Caco-2 (cell line): Measurements from ENCODE around the gene DEFB110. TPM values are rescaled to one million over a fixed set of nuclear protein-coding genes. Genes with fewer than 3 reads are reported as not detected.

Experiments
- Bru-seq: library from RNA; stranded (reverse); fragments of 400-500 nt; gene quantifications from one replicate; lab custom pipeline; 2021; lab: Mats Ljungman, UMichigan
- BruChase-seq, 2 experiments: library from RNA; stranded (reverse); fragments of 400-500 nt; gene quantifications; one replicate each; lab custom pipeline; 2021; lab: Mats Ljungman, UMichigan
- BruUV-seq: library from RNA; stranded (reverse); fragments of 400-500 nt; replicated peaks from 2 replicates; lab custom pipeline; 2021; lab: Mats Ljungman, UMichigan
- CTCF ChIA-PET: fragments of 300-600 bp; sonication (Branson Sonifier 250); formaldehyde crosslinking; loops from one replicate; lab custom pipeline; 2022; ENCODE audit warnings: antibody characterized with exemption; lab: Charles Lee
- POLR2A ChIA-PET: fragments of 300-600 bp; sonication (Branson Sonifier 250); formaldehyde crosslinking; loops from one replicate; lab custom pipeline; 2022; ENCODE audit warnings: antibody characterized with exemption; lab: Charles Lee
- DNase-seq, 2 experiments: peaks; one replicate each; pipeline versions ENCODE4 v3.0.0 to v3.0.0-alpha.2; 2020 to 2022
- H3K27me3 ChIP-seq: replicated peaks from 2 replicates; pipeline ENCODE4 v1.6.0; 2011; ENCODE audit warnings: low read length; ENCODE audit not compliant: control insufficient read depth, insufficient read depth
- H3K36me3 ChIP-seq: 2 replicates; pipeline ENCODE4 v1.5.1; 2011; ENCODE audit warnings: low read length; ENCODE audit not compliant: control insufficient read depth, insufficient read depth
- H3K4me1 ChIP-seq: fragments of 250-450 bp; sonication (Bioruptor Pico); 2 replicates; pipeline ENCODE4 v1.5.1; 2020; ENCODE audit warnings: mild to moderate bottlenecking
- H3K4me3 ChIP-seq: 2 replicates; pipeline ENCODE4 v1.5.1; 2011; ENCODE audit warnings: low read depth, mild to moderate bottlenecking, control low read depth, low read length
- H3K9me3 ChIP-seq: fragments of 250-450 bp; sonication (Bioruptor Pico); 2 replicates; pipeline ENCODE4 v1.5.1; 2020; ENCODE audit warnings: mild to moderate bottlenecking, moderate library complexity
- H3K27ac Mint-ChIP-seq: one replicate; pipeline ENCODE4 v1.8.0; 2022; ENCODE audit warnings: mixed read lengths; ENCODE audit not compliant: unreplicated experiment
- H3K27me3 Mint-ChIP-seq: one replicate; pipeline ENCODE4 v1.8.0; 2022; ENCODE audit warnings: mixed read lengths; ENCODE audit not compliant: insufficient read depth, unreplicated experiment
- H3K36me3 Mint-ChIP-seq: one replicate; pipeline ENCODE4 v1.8.0; 2022; ENCODE audit warnings: mild to moderate bottlenecking, mixed read lengths; ENCODE audit not compliant: insufficient read depth, unreplicated experiment
- H3K4me1 Mint-ChIP-seq: one replicate; pipeline ENCODE4 v1.8.0; 2022; ENCODE audit warnings: low read depth, mixed read lengths; ENCODE audit not compliant: unreplicated experiment
- H3K4me3 Mint-ChIP-seq: one replicate; pipeline ENCODE4 v1.8.0; 2022; ENCODE audit warnings: mild to moderate bottlenecking, moderate library complexity, mixed read lengths; ENCODE audit not compliant: unreplicated experiment
- H3K9me3 Mint-ChIP-seq: one replicate; pipeline ENCODE4 v1.8.0; 2022; ENCODE audit warnings: mixed read lengths; ENCODE audit not compliant: unreplicated experiment
- intact Hi-C: fragments of 100-400 bp; cut with micrococcal nuclease; formaldehyde crosslinking; loops from one replicate; pipeline ENCODE4 v1.10.0; 2022; ENCODE audit not compliant: unreplicated experiment
- long read RNA-seq: library from polyadenylated mRNA; stranded (forward); transcript quantifications from one replicate; pipeline ENCODE4 v2.0.0, GENCODE V29; 2022
- total RNA-seq: library from RNA; stranded (reverse); gene quantifications from 2 replicates; pipeline ENCODE4 v1.2.3, GENCODE V29; 2022
- TF ChIP-seq, protein P1 (sequence below), 2 experiments: fragments of 200-600 bp in 1 of 2; IDR thresholded peaks; 1 replicate in 1 of 2; 2 replicates in 1 of 2; pipeline versions ENCODE4 v1.5.1 to v1.8.0; 2011 to 2022; ENCODE audit warnings: antibody characterized with exemption in 1 of 2, control low read depth in 1 of 2, inconsistent platforms in 1 of 2, low read depth in 1 of 2, low read length in 1 of 2, mild to moderate bottlenecking in 1 of 2, moderate library complexity in 1 of 2; ENCODE audit not compliant: insufficient read depth in 1 of 2, severe bottlenecking in 1 of 2, unreplicated experiment in 1 of 2

Gene DEFB110
- total RNA-seq (not detected in 2 replicates), Bru-seq, nascent RNA (not detected), BruChase-seq, experiment 1, labeled RNA remaining after a 2-hour chase (not detected), BruChase-seq, experiment 2, labeled RNA remaining after a 6-hour chase (not detected)
- long read RNA-seq: 0 reads

DNA sequence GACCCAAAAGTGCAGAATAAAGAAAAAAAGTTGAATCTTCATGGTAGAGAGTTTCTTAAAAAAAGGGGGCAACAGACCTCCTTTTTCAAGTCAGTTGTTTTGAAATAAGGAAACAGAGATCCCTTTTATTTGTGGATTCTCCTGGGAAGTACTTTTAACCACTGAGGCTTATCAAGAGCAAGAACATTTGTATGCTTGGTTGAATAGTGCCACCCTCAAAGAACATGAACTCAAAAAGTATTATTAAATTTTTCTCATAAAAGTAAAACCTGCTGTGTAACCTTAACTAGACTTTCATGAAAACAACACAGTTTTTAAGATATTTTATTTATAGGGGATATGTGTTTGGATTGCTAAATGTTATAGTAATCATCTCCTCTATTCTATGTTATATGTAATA lies at the start of gene DEFB110:
TSS of gene DEFB110 (minus strand) at position 101 of the 400 bp plus-strand sequence. CDS start at position 42, 59 bp downstream.
- no peaks in the 10 kb centered on the region for H3K4me1 Mint-ChIP-seq
- H3K4me1 ChIP-seq: no peaks in the 10 kb centered on the region
- no peaks in the 10 kb centered on the region for H3K9me3 ChIP-seq
- H3K27me3 Mint-ChIP-seq: no peaks in the 10 kb centered on the region
- H3K4me3 ChIP-seq: no peak within 1 kb of the TSS
- TF ChIP-seq, protein P1, sequence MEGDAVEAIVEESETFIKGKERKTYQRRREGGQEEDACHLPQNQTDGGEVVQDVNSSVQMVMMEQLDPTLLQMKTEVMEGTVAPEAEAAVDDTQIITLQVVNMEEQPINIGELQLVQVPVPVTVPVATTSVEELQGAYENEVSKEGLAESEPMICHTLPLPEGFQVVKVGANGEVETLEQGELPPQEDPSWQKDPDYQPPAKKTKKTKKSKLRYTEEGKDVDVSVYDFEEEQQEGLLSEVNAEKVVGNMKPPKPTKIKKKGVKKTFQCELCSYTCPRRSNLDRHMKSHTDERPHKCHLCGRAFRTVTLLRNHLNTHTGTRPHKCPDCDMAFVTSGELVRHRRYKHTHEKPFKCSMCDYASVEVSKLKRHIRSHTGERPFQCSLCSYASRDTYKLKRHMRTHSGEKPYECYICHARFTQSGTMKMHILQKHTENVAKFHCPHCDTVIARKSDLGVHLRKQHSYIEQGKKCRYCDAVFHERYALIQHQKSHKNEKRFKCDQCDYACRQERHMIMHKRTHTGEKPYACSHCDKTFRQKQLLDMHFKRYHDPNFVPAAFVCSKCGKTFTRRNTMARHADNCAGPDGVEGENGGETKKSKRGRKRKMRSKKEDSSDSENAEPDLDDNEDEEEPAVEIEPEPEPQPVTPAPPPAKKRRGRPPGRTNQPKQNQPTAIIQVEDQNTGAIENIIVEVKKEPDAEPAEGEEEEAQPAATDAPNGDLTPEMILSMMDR (IDR thresholded peaks at IDR 0.05; ENCODE audit: insufficient read depth in 1 of 2, low read depth in 1 of 2, low read length in 1 of 2, severe bottlenecking in 1 of 2, unreplicated experiment in 1 of 2): no peak
- H3K27me3 ChIP-seq: no peaks in the 10 kb centered on the region
- CTCF ChIA-PET: no interaction called here
- no peak within 1 kb of the TSS for H3K4me3 Mint-ChIP-seq
- H3K36me3 Mint-ChIP-seq: no peaks in the 10 kb centered on the region
- no peaks in the 10 kb centered on the region for H3K36me3 ChIP-seq
- no peak for DNase-seq
- no peak within 1 kb of the TSS for H3K27ac Mint-ChIP-seq
- no peaks in the 10 kb centered on the region for H3K9me3 Mint-ChIP-seq
- BruUV-seq: no TSS peak
- intact Hi-C loops: no loop called here
- POLR2A ChIA-PET: no interaction called here

DNA sequence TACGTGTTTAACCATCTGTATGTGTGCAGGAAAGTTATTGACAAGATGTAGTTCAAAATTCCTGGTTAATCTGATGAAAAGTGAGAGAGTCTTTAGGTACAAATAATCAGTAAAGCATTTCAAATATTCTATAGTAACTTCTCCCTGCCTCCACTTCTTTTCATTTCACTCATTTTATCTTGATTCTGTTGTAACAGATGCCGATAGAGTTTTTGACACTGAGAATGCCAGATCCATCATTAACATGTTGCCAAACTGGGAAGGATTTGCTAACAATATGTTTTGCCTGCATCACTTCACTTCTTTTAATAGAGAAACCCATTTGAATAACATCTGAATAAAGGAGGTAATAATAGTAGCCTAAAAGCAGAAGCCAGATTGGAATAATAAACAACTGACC lies 48.3 kb upstream of the DEFB110 start:
- CTCF ChIA-PET: no interaction called here
- H3K9me3 Mint-ChIP-seq: no peaks in the 10 kb centered on the region
- no peak overlapping the region for H3K4me3 ChIP-seq
- intact Hi-C loops: no loop called here
- POLR2A ChIA-PET: no interaction called here
- TF ChIP-seq, protein P1 (IDR thresholded peaks at IDR 0.05; ENCODE audit: insufficient read depth in 1 of 2, low read depth in 1 of 2, low read length in 1 of 2, severe bottlenecking in 1 of 2, unreplicated experiment in 1 of 2): no peak
- no peaks in the 10 kb centered on the region for H3K27me3 ChIP-seq
- no peak for DNase-seq
- no peak overlapping the region for H3K4me3 Mint-ChIP-seq
- no peaks in the 10 kb centered on the region for H3K36me3 ChIP-seq
- no peaks in the 10 kb centered on the region for H3K9me3 ChIP-seq
- H3K4me1 ChIP-seq: no peaks in the 10 kb centered on the region
- H3K4me1 Mint-ChIP-seq: no peaks in the 10 kb centered on the region
- no peaks in the 10 kb centered on the region for H3K36me3 Mint-ChIP-seq
- no TSS peak for BruUV-seq
- H3K27me3 Mint-ChIP-seq: peaks cover 8% of the 10 kb centered on the region
- H3K27ac Mint-ChIP-seq: no peak overlapping the region

DNA sequence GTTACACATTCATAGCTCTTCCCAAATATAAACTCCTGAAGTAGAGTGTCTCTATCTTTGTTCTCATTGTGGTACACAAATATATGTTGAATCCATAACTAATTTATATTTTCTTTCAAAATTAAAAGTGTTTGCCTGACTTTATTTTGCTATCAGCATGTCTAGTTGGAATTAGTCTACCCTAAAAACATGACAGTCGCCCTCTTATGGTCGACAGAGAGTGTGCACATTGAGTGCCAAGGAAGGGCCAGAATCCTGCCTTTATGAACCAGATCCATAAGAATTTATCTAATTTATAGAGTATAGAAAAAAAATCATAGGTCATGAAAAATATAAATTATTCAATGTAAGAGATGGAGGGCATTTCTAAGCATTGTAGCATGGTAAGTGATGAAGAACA lies 40.3 kb upstream of the DEFB110 start:
- no peaks in the 10 kb centered on the region for H3K9me3 ChIP-seq
- BruUV-seq: no TSS peak
- POLR2A ChIA-PET: no interaction called here
- H3K27me3 ChIP-seq: no peaks in the 10 kb centered on the region
- no peaks in the 10 kb centered on the region for H3K36me3 ChIP-seq
- no peaks in the 10 kb centered on the region for H3K9me3 Mint-ChIP-seq
- no peaks in the 10 kb centered on the region for H3K4me1 Mint-ChIP-seq
- no peak overlapping the region for H3K4me3 ChIP-seq
- no peaks in the 10 kb centered on the region for H3K36me3 Mint-ChIP-seq
- CTCF ChIA-PET: no interaction called here
- H3K4me1 ChIP-seq: no peaks in the 10 kb centered on the region
- H3K4me3 Mint-ChIP-seq: no peak overlapping the region
- H3K27ac Mint-ChIP-seq: no peak overlapping the region
- intact Hi-C loops: no loop called here
- H3K27me3 Mint-ChIP-seq: peaks cover 7% of the 10 kb centered on the region
- no peak for DNase-seq
- TF ChIP-seq, protein P1 (IDR thresholded peaks at IDR 0.05; ENCODE audit: insufficient read depth in 1 of 2, low read depth in 1 of 2, low read length in 1 of 2, severe bottlenecking in 1 of 2, unreplicated experiment in 1 of 2): peak; percentile 34 to 48
